GM12874 (cell line): ENCODE data around the gene ARHGEF28.

Experiments used
- CTCF ChIP-seq: IDR thresholded peaks from 2 replicates; pipeline ENCODE4 v1.5.1; 2011; ENCODE audit warnings: low read depth, mild to moderate bottlenecking, control low read depth, low read length, moderate library complexity; ENCODE audit not compliant: insufficient read depth

ARHGEF28 gene

GRCh38 chr5:73633060-73633459 is 7.1 kb downstream of the ARHGEF28 start:
- peak; percentile 14; the same call in 1 of the 2 replicates for TF ChIP-seq CTCF

GRCh38 chr5:73636408-73636807 is 10.4 kb downstream of the ARHGEF28 start:
- no peak for TF ChIP-seq CTCF

GRCh38 chr5:73637565-73637964 is 11.6 kb downstream of the ARHGEF28 start:
- TF ChIP-seq CTCF: no peak

- TF ChIP-seq CTCF: no peak
Observed at GRCh38 chr5:73638344-73639095, 12.5 kb downstream of the ARHGEF28 start.

- no peak for TF ChIP-seq CTCF
Observed at GRCh38 chr5:73640861-73641320, 14.9 kb downstream of the ARHGEF28 start.

GRCh38 chr5:73641811-73642210 is 15.8 kb downstream of the ARHGEF28 start:
- TF ChIP-seq CTCF: no peak

- TF ChIP-seq CTCF: no peak
Observed at GRCh38 chr5:73642344-73642743, 16.3 kb downstream of the ARHGEF28 start.
